Right atrium auricular region (tissue), 2 donors: ENCODE measurements around the gene MAP7D2. TPM values are rescaled to one million over a fixed set of nuclear protein-coding genes. Genes with fewer than 3 reads are reported as not detected.
"Not testable (repeated sequence)": the region's sequence is repeated elsewhere in the genome, so short reads cannot be mapped to it uniquely, and the experiment has no call there.

Source experiments
- DNase-seq: peaks from one replicate; pipeline ENCODE4 v3.0.0-alpha.2; 2019; ENCODE audit warnings: low spot score
- H3K27ac ChIP-seq, 2 donors: fragments of 200-600 bp; sonication (generic); 1 replicate in 1 of 2; 2 replicates in 1 of 2; pipeline ENCODE4 v1.5.1; 2016 to 2019
- H3K27me3 ChIP-seq, 2 donors: fragments of 200-600 bp; sonication (generic); one replicate each; pipeline versions ENCODE4 v1.5.1 to v1.6.0; 2017 to 2019
- H3K36me3 ChIP-seq: fragments of 200-600 bp; sonication (generic); one replicate; pipeline ENCODE4 v1.5.1; 2016
- H3K4me1 ChIP-seq, 2 donors: fragments of 200-600 bp; sonication (generic); one replicate each; pipeline versions ENCODE4 v1.5.1 to v1.6.0; 2017 to 2019
- H3K4me3 ChIP-seq, 2 donors: fragments of 200-600 bp; sonication (generic); 1 replicate in 1 of 2; 2 replicates in 1 of 2; pipeline ENCODE4 v1.5.1; 2017 to 2019; ENCODE audit warnings: mild to moderate bottlenecking in 1 of 2, moderate library complexity in 1 of 2
- H3K9me3 ChIP-seq, 2 donors: fragments of 200-600 bp; sonication (generic); one replicate each; pipeline ENCODE4 v1.5.1; 2019
- total RNA-seq, 2 donors: library from RNA; depleted of rRNA; stranded (reverse); fragments of >200 nt; gene quantifications; one replicate each; pipeline ENCODE4 v1.1.0, GENCODE V29; 2016
- TF ChIP-seq, protein P1 (sequence below), 2 donors: fragments of 200-600 bp; sonication (generic); IDR thresholded peaks; one replicate each; pipeline ENCODE4 v1.5.1; 2019; ENCODE audit warnings: antibody characterized with exemption in 2 of 2

MAP7D2 gene
- total RNA-seq: under 1 TPM; 0.24 to 0.56 TPM

GRCh38 chrX:20116577-20117240 lies at the start of gene MAP7D2:
TSS of gene MAP7D2 (minus strand) at chrX:20116907. CDS start at chrX:20116879, 28 bp downstream.
- H3K9me3 ChIP-seq: no peaks in the 10 kb centered on the region
- H3K27ac ChIP-seq: no peak within 1 kb of the TSS
- H3K4me1 ChIP-seq: peaks cover 0 to 7% of the 10 kb centered on the region in 2 donors
- H3K4me3 ChIP-seq: peak within 1 kb of the TSS in 1 of 2 donors; percentile 40
- DNase-seq: no peak
- no peaks in the 10 kb centered on the region for H3K36me3 ChIP-seq
- TF ChIP-seq, protein P1, sequence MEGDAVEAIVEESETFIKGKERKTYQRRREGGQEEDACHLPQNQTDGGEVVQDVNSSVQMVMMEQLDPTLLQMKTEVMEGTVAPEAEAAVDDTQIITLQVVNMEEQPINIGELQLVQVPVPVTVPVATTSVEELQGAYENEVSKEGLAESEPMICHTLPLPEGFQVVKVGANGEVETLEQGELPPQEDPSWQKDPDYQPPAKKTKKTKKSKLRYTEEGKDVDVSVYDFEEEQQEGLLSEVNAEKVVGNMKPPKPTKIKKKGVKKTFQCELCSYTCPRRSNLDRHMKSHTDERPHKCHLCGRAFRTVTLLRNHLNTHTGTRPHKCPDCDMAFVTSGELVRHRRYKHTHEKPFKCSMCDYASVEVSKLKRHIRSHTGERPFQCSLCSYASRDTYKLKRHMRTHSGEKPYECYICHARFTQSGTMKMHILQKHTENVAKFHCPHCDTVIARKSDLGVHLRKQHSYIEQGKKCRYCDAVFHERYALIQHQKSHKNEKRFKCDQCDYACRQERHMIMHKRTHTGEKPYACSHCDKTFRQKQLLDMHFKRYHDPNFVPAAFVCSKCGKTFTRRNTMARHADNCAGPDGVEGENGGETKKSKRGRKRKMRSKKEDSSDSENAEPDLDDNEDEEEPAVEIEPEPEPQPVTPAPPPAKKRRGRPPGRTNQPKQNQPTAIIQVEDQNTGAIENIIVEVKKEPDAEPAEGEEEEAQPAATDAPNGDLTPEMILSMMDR (IDR thresholded peaks at IDR 0.05): no peak
- H3K27me3 ChIP-seq: no peaks in the 10 kb centered on the region

- H3K9me3 ChIP-seq, H3K36me3 ChIP-seq, H3K27ac ChIP-seq, H3K27me3 ChIP-seq, H3K4me3 ChIP-seq, DNase-seq, H3K4me1 ChIP-seq: not testable (repeated sequence)
Measured at GRCh38 chrX:20162516-20162915, 45.8 kb upstream of the MAP7D2 start.

DNA sequence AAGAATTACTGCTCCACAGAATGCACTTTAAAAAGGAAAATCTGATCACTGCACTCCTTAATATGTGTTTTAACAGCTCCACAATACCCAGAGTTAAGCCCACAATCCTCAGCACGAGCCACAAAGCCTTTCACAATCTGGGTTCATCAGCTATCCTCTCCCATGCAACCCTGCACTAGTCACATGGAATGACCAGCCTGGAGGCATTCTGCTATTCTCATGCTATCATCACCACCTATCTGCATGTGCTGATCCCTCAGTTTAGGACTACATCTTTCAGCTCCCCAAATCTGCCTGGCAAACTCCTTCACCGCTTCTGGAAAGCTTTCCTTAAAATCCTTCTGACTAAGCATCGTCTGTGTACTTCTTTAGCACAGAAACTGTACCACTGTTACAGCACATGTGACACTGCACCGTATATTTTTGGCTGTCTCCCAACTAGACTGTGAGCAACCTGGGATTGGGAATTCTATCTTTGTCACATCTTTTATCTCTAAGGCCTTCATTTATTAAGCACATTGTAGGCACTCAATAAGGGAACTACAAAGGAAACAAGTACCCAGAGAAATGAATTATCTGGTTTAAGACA lies 43.2 kb upstream of the MAP7D2 start:
- Histone ChIP-seq H3K4me3 (no peak overlapping the region), H3K4me1 (no peaks in the 10 kb centered on the region), H3K27me3 (no peaks in the 10 kb centered on the region), H3K27ac (no peak overlapping the region), H3K9me3 (no peaks in the 10 kb centered on the region), H3K36me3 (peaks cover 12% of the 10 kb centered on the region)
- TF ChIP-seq, protein P1 (IDR thresholded peaks at IDR 0.05): no peak
- DNase-seq: no peak

DNA sequence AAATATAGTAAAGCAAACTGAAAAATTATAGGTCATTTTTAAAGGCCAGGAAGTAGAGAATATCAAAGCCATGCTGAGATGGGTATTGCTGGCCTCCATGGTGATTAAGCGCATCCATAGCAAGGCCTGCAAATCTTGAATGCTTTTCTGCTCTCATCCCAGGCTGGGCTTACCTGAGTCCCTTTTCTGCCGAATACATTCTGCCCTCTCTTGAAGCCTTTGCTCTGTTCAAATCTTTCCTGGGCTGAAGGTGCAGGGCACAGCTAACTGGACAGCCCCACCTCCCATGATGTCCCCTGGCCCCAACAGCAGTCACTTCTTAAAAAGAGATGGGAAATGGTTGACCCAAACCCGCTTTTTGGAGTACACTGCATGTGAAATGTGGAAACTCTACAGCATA lies 35.0 kb upstream of the MAP7D2 start:
- no peak overlapping the region for H3K4me3 ChIP-seq
- DNase-seq: no peak
- no peaks in the 10 kb centered on the region for H3K27me3 ChIP-seq
- TF ChIP-seq, protein P1 (IDR thresholded peaks at IDR 0.05): no peak
- H3K4me1 ChIP-seq: no peaks in the 10 kb centered on the region
- peaks cover 12% of the 10 kb centered on the region for H3K36me3 ChIP-seq
- no peaks in the 10 kb centered on the region for H3K9me3 ChIP-seq
- no peak overlapping the region for H3K27ac ChIP-seq

DNA sequence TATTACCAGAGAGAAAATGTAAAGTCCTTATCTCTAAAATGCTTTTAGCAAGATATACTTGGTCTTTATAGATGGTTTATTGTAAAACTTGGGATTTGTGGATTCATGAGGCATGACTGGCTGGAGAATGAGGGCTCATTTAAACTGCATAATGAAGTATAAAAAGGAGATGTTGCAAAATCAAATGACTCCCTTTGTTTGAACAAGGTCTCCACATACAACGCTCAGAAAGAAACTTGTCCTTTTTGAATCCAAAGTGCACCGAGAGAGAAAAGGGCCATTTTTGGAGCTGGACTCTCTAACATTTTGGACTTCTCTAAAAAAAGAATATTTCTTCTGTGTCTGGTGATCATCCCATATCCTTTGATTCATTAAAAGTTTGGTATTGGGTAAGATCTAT lies 32.6 kb upstream of the MAP7D2 start:
- no peaks in the 10 kb centered on the region for H3K4me1 ChIP-seq
- H3K4me3 ChIP-seq: no peak overlapping the region
- TF ChIP-seq, protein P1 (IDR thresholded peaks at IDR 0.05): no peak
- no peaks in the 10 kb centered on the region for H3K36me3 ChIP-seq
- H3K9me3 ChIP-seq: no peaks in the 10 kb centered on the region
- no peak for DNase-seq
- H3K27ac ChIP-seq: no peak overlapping the region
- no peaks in the 10 kb centered on the region for H3K27me3 ChIP-seq

DNA sequence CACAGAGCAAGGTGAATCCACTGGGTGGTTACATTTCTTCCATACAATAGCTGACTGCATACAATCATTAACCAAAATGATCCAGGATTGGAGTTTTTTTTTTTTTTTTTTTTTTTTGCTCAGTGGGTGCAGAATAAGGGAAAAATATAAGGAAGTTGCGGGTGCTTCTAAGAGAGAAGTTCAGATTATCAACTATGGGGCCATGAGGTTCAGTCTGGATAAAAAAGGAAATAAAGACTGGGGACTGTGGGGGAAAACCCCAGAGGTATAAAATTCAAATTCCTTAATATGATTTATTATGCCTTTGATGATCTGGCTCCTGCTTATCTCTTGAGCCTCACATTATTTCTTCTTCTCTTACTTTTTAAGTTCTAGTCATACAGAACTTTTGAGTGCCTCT lies 30.9 kb upstream of the MAP7D2 start:
- Histone ChIP-seq H3K27ac (no peak overlapping the region), H3K27me3 (no peaks in the 10 kb centered on the region)

More for the DNA sequence above, 30.9 kb upstream of the MAP7D2 start:
- Histone ChIP-seq H3K4me3 (no peak overlapping the region), H3K36me3 (no peaks in the 10 kb centered on the region), H3K9me3 (no peaks in the 10 kb centered on the region), H3K4me1 (peaks cover 0 to 3% of the 10 kb centered on the region in 2 donors)
- TF ChIP-seq, protein P1 (IDR thresholded peaks at IDR 0.05): no peak
- no peak for DNase-seq
